HG03439 (cell line): ENCODE results near the gene NKAIN2.
"Not testable (repeated sequence)": the region's sequence is repeated elsewhere in the genome, so short reads cannot be mapped to it uniquely, and the experiment has no call there.

Experiments
- ATAC-seq: cut with Tn5 transposase; IDR thresholded peaks from one replicate; pipeline ENCODE4 v1.9.1; 2021; ENCODE audit warnings: mild to moderate bottlenecking, moderate library complexity; ENCODE audit not compliant: unreplicated experiment

Gene NKAIN2

DNA sequence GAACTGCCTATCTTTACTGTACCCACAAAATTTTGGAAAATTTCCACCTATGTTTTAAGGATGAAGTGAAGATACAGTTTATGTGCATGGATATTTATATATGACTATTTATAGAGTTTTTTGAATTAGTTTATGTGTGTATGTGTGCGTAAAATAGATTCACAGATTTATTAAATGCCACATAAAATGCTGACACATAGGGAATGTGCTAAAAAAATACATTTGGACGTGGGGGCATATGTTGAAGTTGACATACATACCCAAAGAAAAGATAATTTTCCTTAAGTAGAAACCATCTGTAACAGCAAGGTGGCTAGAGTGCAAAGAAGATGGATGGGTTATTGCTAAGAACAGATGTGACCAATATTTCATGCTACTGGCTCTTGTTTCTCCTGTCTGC is 856.5 kb downstream of the NKAIN2 start:
- ATAC-seq = no peak

DNA sequence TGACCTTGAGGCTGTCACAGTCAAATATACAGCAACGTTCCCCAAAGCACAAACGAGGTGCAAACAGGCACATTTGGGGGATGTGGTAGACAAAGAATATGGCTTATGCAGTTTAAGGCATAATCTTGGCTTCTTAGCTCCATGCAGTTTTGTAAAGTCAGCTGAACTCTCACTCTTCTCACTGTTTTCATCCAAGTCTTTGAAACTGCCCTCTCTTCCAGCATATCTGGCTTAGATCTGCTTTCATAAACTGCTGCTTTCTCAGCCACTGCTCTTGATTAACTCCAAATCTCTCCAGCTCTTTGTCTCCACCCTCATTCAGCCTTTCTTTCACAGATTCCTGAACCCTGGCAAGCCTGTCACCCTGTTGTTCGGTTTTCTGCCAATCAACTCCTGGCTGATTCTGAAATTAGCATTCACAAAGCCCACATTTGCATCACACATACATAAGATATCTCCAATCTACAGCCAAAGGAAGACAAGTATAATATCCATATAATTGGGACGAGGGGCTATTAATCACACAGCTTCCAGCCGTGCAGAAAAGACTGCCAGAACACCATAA is 857.5 kb downstream of the NKAIN2 start:
- no peak for ATAC-seq

DNA sequence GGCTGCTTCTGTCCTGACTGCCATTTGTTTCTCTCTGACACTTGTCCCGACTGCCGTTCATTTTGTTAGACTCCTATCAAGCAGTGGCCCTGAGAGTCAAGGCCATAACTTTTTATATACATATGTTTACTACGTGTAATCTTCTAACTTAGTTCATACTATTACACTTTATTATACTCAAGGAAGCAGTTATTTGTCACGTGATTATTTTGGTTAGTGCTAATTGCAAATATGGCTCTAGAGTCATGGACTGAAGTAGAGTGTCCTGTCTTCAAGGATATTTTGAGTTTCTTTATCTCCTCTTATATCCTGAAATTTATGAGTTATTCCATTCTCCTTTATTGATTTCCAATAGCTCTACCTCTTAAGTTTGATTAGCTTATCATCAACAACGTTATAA is 864.4 kb downstream of the NKAIN2 start:
- ATAC-seq = no peak

DNA sequence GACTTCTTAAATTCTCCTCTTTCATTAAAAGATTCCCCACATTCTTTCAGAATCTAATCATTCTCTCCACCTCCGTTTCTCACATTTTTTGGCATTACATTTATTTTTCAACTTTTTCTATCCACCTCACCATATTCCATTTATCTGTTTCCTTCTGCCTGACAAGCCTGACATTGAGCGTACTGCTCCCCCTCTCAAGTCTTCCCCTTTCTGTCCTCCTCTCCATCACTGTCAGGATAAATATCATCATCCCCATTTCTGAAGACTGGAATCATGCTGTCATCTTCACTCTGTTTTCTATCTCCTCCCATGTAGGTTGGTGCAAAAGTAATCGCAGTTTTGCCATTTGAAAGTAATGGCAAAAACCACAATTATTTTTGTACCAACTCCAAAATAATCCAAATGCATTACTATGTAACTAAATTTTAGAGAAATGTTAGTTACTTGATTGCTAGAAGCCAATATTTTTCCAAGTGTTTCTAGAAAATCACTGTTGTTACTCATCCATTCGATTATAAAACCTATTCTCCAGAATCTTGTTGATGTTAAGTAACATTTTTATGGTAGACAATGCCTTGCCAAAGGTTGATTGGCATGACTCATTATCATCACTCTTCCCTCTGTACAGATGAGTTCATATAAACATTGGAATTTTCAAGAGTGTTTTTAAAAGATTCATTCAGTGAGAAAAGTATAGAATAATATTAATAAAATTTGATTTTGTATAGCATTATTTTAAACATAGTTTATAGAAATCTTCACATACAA is 866.2 kb downstream of the NKAIN2 start:
- no peak for ATAC-seq

DNA sequence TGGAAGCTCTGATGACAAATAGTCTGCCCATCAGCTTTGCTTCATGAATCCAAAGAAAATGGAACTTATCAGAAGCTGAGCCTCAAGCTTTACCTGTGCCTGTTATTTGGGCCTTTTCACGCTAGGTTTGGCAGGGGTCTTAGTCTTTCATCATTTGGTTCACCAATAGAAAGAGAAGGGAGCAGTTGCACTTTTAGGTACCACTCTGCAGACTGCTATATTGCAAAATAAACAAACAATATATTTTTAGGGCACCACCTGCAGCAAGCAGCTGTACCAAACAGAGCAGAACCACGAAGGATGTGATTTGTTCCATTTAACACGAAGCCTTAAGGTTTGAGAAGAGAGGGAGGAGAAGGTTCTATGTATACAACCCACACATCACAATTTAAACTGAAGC is 867.1 kb downstream of the NKAIN2 start:
- ATAC-seq = no peak

DNA sequence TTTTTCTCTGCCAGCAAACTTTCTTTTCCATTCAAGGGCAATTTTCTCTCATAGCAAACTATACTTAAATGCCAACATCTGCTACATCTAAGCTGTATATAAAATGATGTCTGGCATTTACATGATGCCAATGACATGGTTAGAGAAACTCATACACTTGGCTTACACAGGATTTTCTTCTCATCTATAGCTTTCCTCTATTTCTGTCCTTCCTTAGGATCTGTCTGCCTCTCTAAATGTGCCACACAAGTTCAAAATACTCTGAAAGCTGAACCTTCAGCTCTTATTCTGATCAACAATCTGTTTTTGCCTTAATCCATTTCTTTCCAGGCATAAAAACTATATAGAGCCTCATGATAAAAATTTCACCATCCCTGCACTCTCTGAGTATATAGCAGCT is 867.7 kb downstream of the NKAIN2 start:
- ATAC-seq = no peak

DNA sequence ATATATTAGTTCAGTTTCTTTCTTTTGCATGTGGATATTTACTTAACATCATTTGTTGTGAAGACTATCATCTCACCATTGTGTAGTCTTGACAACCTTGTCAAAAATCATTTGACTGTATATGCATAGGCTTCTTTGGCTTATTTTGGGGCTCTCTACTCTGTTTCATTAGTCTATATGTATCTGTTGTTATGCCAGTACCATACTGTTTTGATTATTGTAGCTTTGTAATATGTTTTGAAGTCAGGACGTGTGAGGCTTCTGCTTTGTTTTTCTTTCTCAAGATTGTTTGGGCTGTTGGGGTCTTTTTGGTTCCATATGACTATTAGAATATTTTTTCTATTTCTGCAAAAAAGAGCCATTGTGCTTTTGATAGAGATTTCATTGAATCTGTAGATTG is 870.4 kb downstream of the NKAIN2 start:
- no peak for ATAC-seq

DNA sequence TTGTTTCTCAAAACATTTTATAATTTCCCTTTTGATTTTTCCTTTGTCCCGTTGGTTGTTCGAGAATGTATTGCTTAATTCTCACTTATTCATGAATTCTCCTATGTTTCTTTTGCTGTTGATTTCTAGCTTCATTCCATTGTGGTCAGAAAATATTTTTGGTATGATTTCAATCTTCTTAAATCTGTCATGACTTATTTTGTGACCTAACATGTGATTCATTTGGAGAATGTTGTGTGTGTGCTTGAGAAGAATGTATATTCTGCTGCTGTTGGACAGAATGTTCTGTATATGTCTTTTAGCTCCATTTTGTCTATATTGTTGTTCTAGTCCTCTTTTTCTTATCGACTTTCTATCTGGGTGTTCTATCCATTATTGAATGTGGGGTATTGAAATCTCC is 872.4 kb downstream of the NKAIN2 start:
- ATAC-seq = no peak

DNA sequence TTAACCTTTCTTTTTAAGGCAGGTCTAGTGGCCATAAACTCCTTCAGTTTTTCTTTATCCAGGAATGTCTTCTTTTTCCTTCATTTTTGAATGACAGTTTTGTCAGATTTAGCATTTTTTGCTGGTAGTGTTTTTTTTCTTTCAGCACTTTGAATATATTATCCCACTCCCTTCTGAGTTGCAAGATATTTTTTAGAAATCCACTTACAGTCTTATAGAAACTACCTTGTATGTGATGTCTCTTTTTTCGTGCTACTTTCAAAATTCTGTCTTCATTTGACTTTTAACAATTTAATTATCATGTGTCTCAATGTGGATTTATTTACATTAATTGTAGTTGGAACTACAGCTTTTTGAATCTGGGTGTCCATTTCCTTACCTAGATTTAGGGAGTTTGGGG is 874.2 kb downstream of the NKAIN2 start:
- ATAC-seq = no peak

DNA sequence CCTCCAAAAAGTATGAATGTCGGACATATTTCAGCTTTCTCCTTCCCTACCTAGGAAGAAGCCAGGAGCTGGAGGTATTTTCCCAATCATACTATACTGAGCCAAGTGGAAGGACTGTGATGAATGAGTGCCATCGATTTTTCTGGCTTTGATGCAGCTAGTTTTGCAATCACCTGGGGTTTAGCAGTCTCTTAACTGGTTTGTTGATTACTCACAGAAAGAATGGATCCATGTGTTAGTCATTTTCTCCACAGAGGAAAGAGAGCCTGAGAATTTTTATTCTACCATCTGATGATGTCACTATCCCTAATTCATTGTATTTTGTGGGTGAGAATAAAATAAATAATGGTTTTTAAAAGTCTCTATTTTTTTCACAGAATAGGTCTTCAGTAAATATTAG is 875.7 kb downstream of the NKAIN2 start:
- no peak for ATAC-seq

DNA sequence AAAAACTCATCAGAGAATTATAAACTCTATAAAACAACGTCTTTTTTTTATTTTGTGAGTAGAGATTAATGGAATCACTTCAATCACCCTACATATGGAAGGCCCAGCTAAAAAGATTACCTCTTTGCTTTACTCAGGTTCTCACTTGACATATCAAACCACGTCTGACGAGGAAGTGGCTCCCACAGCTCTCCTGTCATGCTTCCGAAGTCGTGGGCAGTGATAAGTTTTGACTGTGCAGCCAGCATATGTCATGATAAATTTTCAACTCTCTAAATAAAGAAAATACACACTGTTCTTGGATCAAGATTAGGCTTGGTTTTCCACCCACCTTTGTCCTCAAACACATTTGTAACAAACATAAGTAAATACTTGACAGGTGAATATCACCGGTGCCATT is 879.1 kb downstream of the NKAIN2 start:
- no peak for ATAC-seq

DNA sequence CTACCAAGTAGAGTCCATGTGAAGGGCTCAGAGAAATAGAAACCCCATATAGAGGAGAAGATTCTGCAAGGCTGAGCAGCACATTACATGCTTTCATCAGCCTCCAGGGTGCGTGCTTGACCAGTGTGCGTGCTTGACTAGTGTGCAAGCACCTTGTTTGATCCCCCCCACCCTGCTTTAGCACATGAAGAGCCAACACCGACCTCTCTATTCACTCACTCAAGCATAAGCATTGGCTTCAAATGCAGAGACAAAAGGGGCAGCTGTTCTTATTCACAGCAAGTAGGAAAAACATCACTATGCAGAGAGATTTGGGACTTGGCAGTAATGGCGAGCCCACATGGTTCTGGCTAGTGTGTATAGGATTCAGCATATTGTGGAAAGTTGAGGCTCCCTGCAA is 879.8 kb downstream of the NKAIN2 start:
- no peak for ATAC-seq

DNA sequence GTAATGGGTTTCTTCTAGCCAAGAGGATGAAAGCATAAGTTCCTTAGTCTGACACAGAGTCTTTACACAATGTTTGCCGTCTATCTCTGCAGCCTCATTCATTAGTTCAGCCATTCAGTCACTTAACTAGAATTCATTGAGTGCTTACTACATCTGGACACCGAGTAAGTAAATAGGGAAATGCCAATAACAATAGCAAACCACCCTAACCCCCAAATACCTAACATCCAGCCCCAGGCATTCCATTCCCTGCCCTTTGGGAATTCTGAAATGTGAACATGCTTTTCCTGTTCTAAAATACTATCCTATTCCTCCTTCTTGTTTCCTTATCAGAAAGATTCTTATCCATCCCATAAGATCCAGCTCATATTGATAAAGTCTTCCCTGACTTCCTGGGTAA is 881.0 kb downstream of the NKAIN2 start:
- no peak for ATAC-seq

DNA sequence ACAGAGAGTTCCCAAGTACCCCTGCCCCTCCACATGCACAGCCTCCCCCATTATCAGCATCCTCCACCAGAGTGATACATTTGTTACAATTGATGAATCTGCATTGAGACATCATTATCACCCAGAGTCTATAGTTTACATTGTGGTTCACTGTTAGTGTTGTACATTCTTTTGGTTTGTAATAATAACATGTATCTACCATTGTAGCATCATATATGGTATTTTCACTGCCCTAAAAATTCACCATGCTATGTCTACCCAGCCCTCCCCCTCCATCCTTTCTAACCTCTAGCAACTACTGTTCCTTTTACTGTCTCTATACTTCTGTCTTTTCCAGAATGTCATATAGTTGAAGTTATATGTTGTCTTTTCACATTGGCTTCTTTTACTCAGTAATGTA is 884.7 kb downstream of the NKAIN2 start:
- no peak for ATAC-seq

DNA sequence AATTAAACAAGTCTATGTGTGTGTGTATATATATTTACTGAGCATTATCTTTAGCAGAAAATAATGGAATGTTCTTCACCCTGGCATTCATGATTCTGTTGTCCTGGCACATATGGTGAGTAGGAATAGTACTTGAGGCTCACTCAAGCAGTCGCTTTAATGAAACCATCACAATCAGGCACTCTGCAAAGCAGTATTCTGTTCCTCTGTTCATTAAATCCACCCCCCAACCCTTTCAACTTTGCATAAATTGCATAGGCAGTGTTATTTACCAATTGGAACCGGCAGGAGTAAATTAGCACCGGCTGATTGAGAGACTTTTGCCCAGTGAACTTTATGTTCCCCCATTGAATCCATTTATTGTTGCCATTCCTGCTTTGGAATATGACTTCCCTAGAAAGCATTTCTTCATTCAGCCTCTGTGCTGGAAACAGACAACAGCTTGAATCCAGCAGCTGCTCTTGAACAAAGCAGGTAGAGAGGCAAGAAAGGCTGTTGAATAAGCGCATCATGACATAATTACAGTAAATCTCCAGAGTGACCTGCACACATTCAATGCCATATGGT is 890.6 kb downstream of the NKAIN2 start:
- ATAC-seq = no peak

DNA sequence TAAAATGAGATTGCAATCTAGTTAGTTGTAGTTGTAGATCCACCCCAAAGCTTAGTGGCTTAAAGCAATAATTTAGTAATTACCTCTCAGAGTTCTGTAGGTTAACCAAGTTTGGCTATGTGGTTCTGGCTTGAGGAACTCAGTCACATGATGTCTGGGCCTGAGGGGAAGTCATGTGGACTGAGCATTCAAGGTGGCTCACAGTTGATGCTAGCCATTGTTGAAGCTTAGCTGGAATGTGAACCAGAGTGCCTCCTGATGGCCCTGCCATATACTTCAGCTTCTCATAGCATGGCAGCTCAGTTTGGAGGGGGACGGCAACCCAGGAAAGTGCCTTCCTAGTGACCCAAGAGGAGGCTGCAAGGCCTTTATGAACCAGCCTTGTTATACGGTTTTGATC is 895.4 kb downstream of the NKAIN2 start:
- no peak for ATAC-seq

DNA sequence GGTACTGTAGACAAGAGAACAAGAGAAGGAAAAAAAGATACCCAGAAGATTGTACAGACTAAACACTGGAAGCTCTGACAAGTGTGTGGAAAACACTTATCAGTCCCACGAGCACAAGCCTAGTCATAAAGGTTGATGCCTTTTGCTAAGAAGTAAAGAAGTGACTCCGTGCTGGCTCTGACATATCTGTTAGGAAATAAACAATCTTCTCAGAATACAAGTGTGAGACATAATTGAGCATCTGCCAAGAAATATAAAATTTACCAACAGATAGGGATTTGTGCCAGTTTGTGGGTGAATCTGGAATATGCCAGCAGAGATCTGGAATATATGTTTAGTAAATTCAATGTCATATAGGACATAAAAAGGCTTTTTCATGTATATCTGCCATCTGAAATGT is 899.9 kb downstream of the NKAIN2 start:
- no peak for ATAC-seq

DNA sequence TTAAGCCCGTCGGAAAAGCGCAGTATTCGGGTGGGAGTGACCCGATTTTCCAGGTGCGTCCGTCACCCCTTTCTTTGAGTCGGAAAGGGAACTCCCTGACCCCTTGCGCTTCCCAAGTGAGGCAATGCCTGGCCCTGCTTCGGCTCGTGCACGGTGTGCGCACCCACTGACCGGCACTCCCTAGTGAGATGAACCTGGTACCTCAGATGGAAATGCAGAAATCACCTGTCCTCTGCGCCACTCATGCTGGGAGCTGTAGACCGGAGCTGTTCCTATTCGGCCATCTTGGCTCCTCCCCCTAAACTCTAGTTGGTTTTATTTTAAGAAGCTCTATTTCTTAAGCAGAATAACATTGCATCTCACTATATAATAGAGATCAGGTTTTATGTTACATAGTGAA is 908.9 kb downstream of the NKAIN2 start:
- not testable (repeated sequence) for ATAC-seq

DNA sequence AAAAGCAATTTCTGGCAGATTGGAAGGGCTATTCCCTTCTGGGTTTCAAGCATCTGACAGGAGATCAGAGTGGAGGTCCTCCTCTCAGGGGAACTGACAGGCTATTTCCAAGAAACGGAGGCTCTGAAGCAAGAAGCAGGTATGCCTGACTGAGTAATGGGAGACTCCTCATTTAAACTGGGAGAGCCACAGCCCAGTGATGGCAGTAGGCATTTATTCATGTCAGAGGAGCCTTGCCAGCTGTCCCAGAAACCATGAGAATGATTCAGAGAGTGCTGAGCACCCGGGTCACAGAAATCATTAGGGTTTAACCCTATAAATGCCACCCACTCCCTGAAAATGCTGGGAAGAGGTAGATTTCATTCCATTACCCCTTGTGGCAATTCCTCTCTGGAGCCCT is 911.1 kb downstream of the NKAIN2 start:
- no peak for ATAC-seq

DNA sequence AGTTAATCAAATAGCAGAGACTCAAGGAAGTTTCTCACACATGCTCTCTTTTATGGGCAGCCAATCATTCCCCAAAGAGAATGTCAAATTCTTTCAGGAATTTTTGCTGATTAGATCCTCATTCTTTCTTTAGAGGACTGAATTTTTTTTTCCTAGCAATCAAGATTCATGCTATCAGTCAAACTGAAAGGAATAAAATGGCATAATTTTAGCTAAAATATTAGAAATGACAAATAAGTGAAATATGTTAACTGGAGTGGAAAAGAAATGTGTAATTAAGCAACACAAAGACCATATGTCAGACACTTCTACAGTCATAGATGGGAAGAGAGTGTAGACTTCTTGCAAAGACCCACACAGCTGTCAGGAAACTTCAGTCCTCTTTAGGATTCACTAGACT is 916.2 kb downstream of the NKAIN2 start:
- no peak for ATAC-seq

DNA sequence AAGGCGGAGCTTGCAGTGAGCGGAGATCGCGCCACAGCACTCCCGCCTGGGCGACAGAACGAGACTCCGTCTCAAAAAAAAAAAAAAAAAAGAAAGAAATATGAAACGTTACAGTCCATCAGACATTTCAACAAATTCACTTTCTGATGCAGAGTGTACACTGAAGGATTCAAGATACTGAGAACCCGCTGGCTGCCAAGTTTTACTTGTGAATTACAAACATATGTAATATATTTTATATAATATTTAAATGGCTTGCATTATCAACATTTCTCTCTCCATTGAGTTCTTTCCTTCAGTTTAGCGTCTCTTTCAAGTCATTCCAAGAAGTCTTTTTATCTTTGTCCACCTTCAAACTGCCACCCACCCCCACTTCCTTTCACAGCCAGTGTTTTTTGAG is 917.7 kb downstream of the NKAIN2 start:
- no peak for ATAC-seq

DNA sequence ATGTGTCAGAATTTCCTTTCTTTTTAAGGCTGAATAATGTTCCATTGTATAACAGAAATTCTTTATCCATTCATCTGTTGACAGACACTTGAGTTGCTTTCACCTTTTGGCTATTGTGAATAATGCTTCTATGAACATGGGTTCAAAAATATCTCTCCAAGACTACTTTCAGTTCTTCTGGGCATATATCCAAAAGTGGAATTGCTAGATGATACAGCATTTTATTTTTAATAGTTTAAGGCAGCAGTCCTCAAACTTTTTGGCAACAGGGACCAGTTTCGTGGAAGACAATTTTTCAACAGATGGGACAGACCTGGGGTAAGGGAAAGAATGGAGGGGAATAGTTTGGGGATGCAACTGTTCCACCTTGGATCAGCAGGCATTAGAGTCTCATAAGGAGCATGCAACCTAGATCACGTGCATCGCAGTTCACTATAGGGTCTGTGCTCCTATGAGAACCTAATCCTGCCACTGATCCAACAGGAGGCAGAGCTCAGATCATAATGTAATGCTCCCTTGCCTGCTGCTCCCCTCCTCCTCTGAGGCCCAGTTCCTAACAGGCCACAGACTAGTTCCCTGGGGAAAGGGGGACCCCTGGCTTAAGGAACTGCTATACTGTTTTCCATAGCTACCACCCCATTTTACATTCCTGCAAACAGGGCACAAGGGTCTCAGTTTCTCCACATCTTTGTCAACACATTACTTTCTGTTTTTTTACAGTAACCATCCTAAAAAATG is 918.6 kb downstream of the NKAIN2 start:
- ATAC-seq = no peak
